Breast epithelium (tissue), 4 donors: ENCODE measurements around the gene ALK. TPM values are rescaled to one million over a fixed set of nuclear protein-coding genes. Genes with fewer than 3 reads are reported as not detected.
"Not testable (repeated sequence)": the region's sequence is repeated elsewhere in the genome, so short reads cannot be mapped to it uniquely, and the experiment has no call there.

Experiments used
- DNase-seq, 2 donors: peaks; one replicate each; pipeline ENCODE4 v3.0.0-alpha.2; 2019; ENCODE audit warnings: low spot score in 2 of 2
- H3K27ac ChIP-seq, 2 donors: fragments of 200-600 bp; sonication (generic) in 1 of 2; one replicate each; pipeline ENCODE4 v1.5.1; 2016 to 2019; ENCODE audit warnings: mild to moderate bottlenecking in 1 of 2
- H3K27me3 ChIP-seq, 2 donors: fragments of 200-600 bp; sonication (generic) in 1 of 2; one replicate each; pipeline versions ENCODE4 v1.5.1 to v1.6.0; 2017 to 2019; ENCODE audit warnings: control low read depth in 1 of 2, mild to moderate bottlenecking in 1 of 2
- H3K36me3 ChIP-seq: fragments of 200-600 bp; one replicate; pipeline ENCODE4 v1.5.1; 2019
- H3K4me1 ChIP-seq, 2 donors: fragments of 200-600 bp; sonication (generic); one replicate each; pipeline ENCODE4 v1.5.1; 2016 to 2019; ENCODE audit warnings: control low read depth in 1 of 2
- H3K4me3 ChIP-seq, 3 donors: fragments of 200-600 bp; sonication (generic); 1 replicate in 2 of 3; 2 replicates in 1 of 3; pipeline ENCODE4 v1.5.1; 2016 to 2019; ENCODE audit warnings: mild to moderate bottlenecking in 3 of 3, moderate library complexity in 2 of 3
- H3K9me3 ChIP-seq, 2 donors: fragments of 200-600 bp; sonication (generic) in 1 of 2; one replicate each; pipeline ENCODE4 v1.5.1; 2016 to 2019; ENCODE audit warnings: control low read depth in 1 of 2
- CTCF ChIP-seq, 3 donors: fragments of 450-650 bp; IDR thresholded peaks; one replicate each; pipeline ENCODE4 v1.5.1; 2016 to 2017; ENCODE audit warnings: antibody characterized with exemption in 3 of 3, mild to moderate bottlenecking in 3 of 3, moderate library complexity in 3 of 3
- POLR2A ChIP-seq: fragments of 450-650 bp; IDR thresholded peaks from one replicate; pipeline ENCODE4 v1.6.1; 2016; ENCODE audit warnings: antibody characterized with exemption, mild to moderate bottlenecking, moderate library complexity
- POLR2AphosphoS5 ChIP-seq, 3 donors: sonication (generic); formaldehyde crosslinking; IDR thresholded peaks; one replicate each; pipeline ENCODE4 v1.6.1; 2017; ENCODE audit warnings: antibody characterized with exemption in 3 of 3
- intact Hi-C: fragments of 100-400 bp; cut with DNase I; formaldehyde crosslinking; loops from one replicate; pipeline ENCODE4 v1.15.1; 2023; ENCODE audit warnings: low total_unique reads
- total RNA-seq, 3 donors: library from RNA; depleted of rRNA; stranded (reverse); fragments of >200 nt; gene quantifications; one replicate each; pipeline ENCODE4 v1.1.0, GENCODE V29; 2016

The ALK gene
- total RNA-seq, 3 donors from 2014 or later, result 0.33 to 5.6 (median 0.64) TPM

GRCh38 chr2:29262681-29263260, 658.6 kb downstream of the ALK start:
- no peaks in the 10 kb centered on the region for H3K27me3 ChIP-seq
- H3K4me1 ChIP-seq, result no peaks in the 10 kb centered on the region
- no peaks in the 10 kb centered on the region for H3K9me3 ChIP-seq
- DNase-seq, result no peak
- H3K27ac ChIP-seq, result no peak overlapping the region
- intact Hi-C loops, result no loop called here
- TF ChIP-seq POLR2AphosphoS5 (IDR thresholded peaks at IDR 0.05) (no peak), CTCF (IDR thresholded peaks at IDR 0.05) (no peak)
- no peaks in the 10 kb centered on the region for H3K36me3 ChIP-seq
- H3K4me3 ChIP-seq, result no peak overlapping the region

- H3K36me3 ChIP-seq, result no peaks in the 10 kb centered on the region
- H3K27me3 ChIP-seq, result no peaks in the 10 kb centered on the region
- no peaks in the 10 kb centered on the region for H3K9me3 ChIP-seq
- H3K4me1 ChIP-seq, result no peaks in the 10 kb centered on the region
- no peak overlapping the region for H3K4me3 ChIP-seq
- H3K27ac ChIP-seq, result no peak overlapping the region
- TF ChIP-seq POLR2AphosphoS5 (IDR thresholded peaks at IDR 0.05), result no peak
- TF ChIP-seq CTCF (IDR thresholded peaks at IDR 0.05), result no peak
- TF ChIP-seq POLR2A, result no peak
- intact Hi-C loops, result no loop called here
- no peak for DNase-seq
Measured at GRCh38 chr2:29261003-29261402, 660.4 kb downstream of the ALK start.

GRCh38 chr2:29260142-29260772, 661.1 kb downstream of the ALK start:
- no peak overlapping the region for H3K27ac ChIP-seq
- no peaks in the 10 kb centered on the region for H3K9me3 ChIP-seq
- TF ChIP-seq POLR2AphosphoS5 (IDR thresholded peaks at IDR 0.05), result no peak
- no peak overlapping the region for H3K4me3 ChIP-seq
- H3K27me3 ChIP-seq, result no peaks in the 10 kb centered on the region
- H3K36me3 ChIP-seq, result no peaks in the 10 kb centered on the region
- DNase-seq, result no peak
- H3K4me1 ChIP-seq, result no peaks in the 10 kb centered on the region
- intact Hi-C loops, result no loop called here

GRCh38 chr2:29259221-29259620, 662.2 kb downstream of the ALK start:
- DNase-seq, result no peak
- no peak overlapping the region for H3K27ac ChIP-seq
- H3K9me3 ChIP-seq, result no peaks in the 10 kb centered on the region
- TF ChIP-seq POLR2A, result no peak
- no peak for TF ChIP-seq CTCF (IDR thresholded peaks at IDR 0.05)
- TF ChIP-seq POLR2AphosphoS5 (IDR thresholded peaks at IDR 0.05), result no peak
- no peaks in the 10 kb centered on the region for H3K36me3 ChIP-seq
- intact Hi-C loops, result no loop called here
- no peak overlapping the region for H3K4me3 ChIP-seq
- H3K4me1 ChIP-seq, result no peaks in the 10 kb centered on the region
- H3K27me3 ChIP-seq, result no peaks in the 10 kb centered on the region

GRCh38 chr2:29255004-29255403, 666.4 kb downstream of the ALK start:
- DNase-seq, result no peak
- Histone ChIP-seq H3K27me3 (no peaks in the 10 kb centered on the region), H3K36me3 (no peaks in the 10 kb centered on the region), H3K9me3 (no peaks in the 10 kb centered on the region), H3K4me3 (no peak overlapping the region), H3K4me1 (no peaks in the 10 kb centered on the region), H3K27ac (no peak overlapping the region)
- intact Hi-C loops, result no loop called here
- TF ChIP-seq CTCF (IDR thresholded peaks at IDR 0.05) (no peak), POLR2AphosphoS5 (IDR thresholded peaks at IDR 0.05) (no peak), POLR2A (no peak)

- H3K4me3 ChIP-seq, DNase-seq, H3K4me1 ChIP-seq, H3K36me3 ChIP-seq, H3K9me3 ChIP-seq, intact Hi-C loops, H3K27ac ChIP-seq, H3K27me3 ChIP-seq: not testable (repeated sequence)
Measured at GRCh38 chr2:29253495-29254275, 667.7 kb downstream of the ALK start.
